ENCODE measurements around the gene SLC39A7. TPM values are rescaled to one million over a fixed set of nuclear protein-coding genes. Genes with fewer than 3 reads are reported as not detected.
A peak's percentile ranks its signal among the peaks of the same experiment; 100 is the strongest.

SLC39A7 gene
- total and polyA plus RNA-seq, 12 donors = 25.8 to 178 (median 53.1) TPM

- H3K36me3 ChIP-seq = peaks cover 0 to 41% (median 24%) of the 10 kb centered on the region in 9 donors
- intact Hi-C loops (cut with DNase I) = no loop called here
- peak overlapping the region in 8 of 10 donors; percentile 23 to 80 (median 68) for H3K27ac ChIP-seq
- H3K27me3 ChIP-seq = peaks cover 0 to 35% (median 0%) of the 10 kb centered on the region in 7 donors
- H3K9me3 ChIP-seq = no peaks in the 10 kb centered on the region
- DNase-seq (peak; percentile 40 to 53), ATAC-seq (peak; percentile 15 to 35 (median 28))
- H3K4me1 ChIP-seq = peaks cover 5 to 47% (median 26%) of the 10 kb centered on the region in 9 donors
- WGBS, 2 donors = 2% methylated on average over 66 to 71 of the region's 72 CpGs
- peak overlapping the region; percentile 15 to 56 (median 48) for H3K4me3 ChIP-seq
- no peak for TF ChIP-seq CTCF (IDR thresholded peaks at IDR 0.05)
These were observed 7.7 kb upstream of the SLC39A7 start for GRCh38 chr6:33192671-33193602.

- 47 to 56% methylated on average over 6 of the region's 6 CpGs for WGBS, 2 donors
- ATAC-seq = peak in 3 of 8 donors; percentile 2 to 6 (median 4)
- Histone ChIP-seq H3K27ac (peak overlapping the region in 8 of 10 donors; percentile 23 to 80 (median 68)), H3K9me3 (no peaks in the 10 kb centered on the region), H3K36me3 (peaks cover 0 to 44% (median 24%) of the 10 kb centered on the region in 9 donors), H3K4me3 (peak overlapping the region in 7 of 10 donors; percentile 33 to 56 (median 49)), H3K4me1 (peaks cover 5 to 54% (median 33%) of the 10 kb centered on the region in 9 donors), H3K27me3 (peaks cover 0 to 35% (median 0%) of the 10 kb centered on the region in 7 donors)
- no peak for DNase-seq
- intact Hi-C loops (cut with DNase I) = loop anchor here in 1 of 10 donors (1.0 kb wide), 1 partner anchor 17 kb away; no protein-coding TSS in a partner anchor
- no peak for TF ChIP-seq CTCF (IDR thresholded peaks at IDR 0.05)
These were observed 7.0 kb upstream of the SLC39A7 start for GRCh38 chr6:33193619-33194018.

- Histone ChIP-seq H3K4me3 (no peak overlapping the region), H3K9me3 (no peaks in the 10 kb centered on the region), H3K27ac (peak overlapping the region in 1 of 10 donors; percentile 74), H3K27me3 (peaks cover 0 to 35% (median 0%) of the 10 kb centered on the region in 7 donors), H3K36me3 (peaks cover 0 to 44% (median 24%) of the 10 kb centered on the region in 9 donors), H3K4me1 (peaks cover 10 to 63% (median 42%) of the 10 kb centered on the region in 9 donors)
- DNase-seq (no peak), ATAC-seq (no peak)
- WGBS, 2 donors = 50 to 66% methylated on average over 8 of the region's 8 CpGs
- intact Hi-C loops (cut with DNase I) = loop anchor here in 1 of 10 donors (1.0 kb wide), 1 partner anchor 16 kb away; no protein-coding TSS in a partner anchor
- no peak for TF ChIP-seq CTCF (IDR thresholded peaks at IDR 0.05)
These were observed 6.2 kb upstream of the SLC39A7 start for GRCh38 chr6:33194431-33194979.

Measured in heart right ventricle (tissue), 16 donors.